NB4 (cell line): ENCODE data around the gene NDUFAF2.
"Not testable (repeated sequence)": the region's sequence is repeated elsewhere in the genome, so short reads cannot be mapped to it uniquely, and the experiment has no call there.

Source experiments
- DNase-seq: peaks from one replicate; pipeline ENCODE4 v3.0.0; 2010; ENCODE audit warnings: low read depth
- H3K4me3 ChIP-seq: one replicate; pipeline ENCODE4 v1.5.1; 2011; ENCODE audit warnings: mild to moderate bottlenecking, low read depth, low read length, moderate library complexity
- MYC ChIP-seq: IDR thresholded peaks from 2 replicates; pipeline ENCODE4 v1.6.1; 2011; ENCODE audit warnings: low read depth, low read length
- POLR2A ChIP-seq: IDR thresholded peaks from 2 replicates; pipeline ENCODE4 v1.6.1; 2011; ENCODE audit warnings: mild to moderate bottlenecking; ENCODE audit not compliant: insufficient read length; ENCODE audit errors: extremely low read depth
- TF ChIP-seq, protein P1 (sequence below): IDR thresholded peaks from one replicate; pipeline ENCODE4 v1.5.1; 2012; ENCODE audit warnings: low read depth, low read length
- TF ChIP-seq, protein P2 (sequence below): IDR thresholded peaks from 2 replicates; pipeline ENCODE4 v1.6.1; 2011; ENCODE audit warnings: low read depth, low read length

The NDUFAF2 gene

GRCh38 chr5:61180886-61181285, 235.9 kb downstream of the NDUFAF2 start:
- no peak for DNase-seq
- no peak overlapping the region for H3K4me3 ChIP-seq
- TF ChIP-seq, protein P1, sequence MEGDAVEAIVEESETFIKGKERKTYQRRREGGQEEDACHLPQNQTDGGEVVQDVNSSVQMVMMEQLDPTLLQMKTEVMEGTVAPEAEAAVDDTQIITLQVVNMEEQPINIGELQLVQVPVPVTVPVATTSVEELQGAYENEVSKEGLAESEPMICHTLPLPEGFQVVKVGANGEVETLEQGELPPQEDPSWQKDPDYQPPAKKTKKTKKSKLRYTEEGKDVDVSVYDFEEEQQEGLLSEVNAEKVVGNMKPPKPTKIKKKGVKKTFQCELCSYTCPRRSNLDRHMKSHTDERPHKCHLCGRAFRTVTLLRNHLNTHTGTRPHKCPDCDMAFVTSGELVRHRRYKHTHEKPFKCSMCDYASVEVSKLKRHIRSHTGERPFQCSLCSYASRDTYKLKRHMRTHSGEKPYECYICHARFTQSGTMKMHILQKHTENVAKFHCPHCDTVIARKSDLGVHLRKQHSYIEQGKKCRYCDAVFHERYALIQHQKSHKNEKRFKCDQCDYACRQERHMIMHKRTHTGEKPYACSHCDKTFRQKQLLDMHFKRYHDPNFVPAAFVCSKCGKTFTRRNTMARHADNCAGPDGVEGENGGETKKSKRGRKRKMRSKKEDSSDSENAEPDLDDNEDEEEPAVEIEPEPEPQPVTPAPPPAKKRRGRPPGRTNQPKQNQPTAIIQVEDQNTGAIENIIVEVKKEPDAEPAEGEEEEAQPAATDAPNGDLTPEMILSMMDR = no peak
- TF ChIP-seq MYC = no peak
- TF ChIP-seq, protein P2, sequence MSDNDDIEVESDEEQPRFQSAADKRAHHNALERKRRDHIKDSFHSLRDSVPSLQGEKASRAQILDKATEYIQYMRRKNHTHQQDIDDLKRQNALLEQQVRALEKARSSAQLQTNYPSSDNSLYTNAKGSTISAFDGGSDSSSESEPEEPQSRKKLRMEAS = no peak
- no peak for TF ChIP-seq POLR2A

- H3K4me3 ChIP-seq = no peak overlapping the region
- no peak for DNase-seq
- TF ChIP-seq, protein P1 = no peak
- TF ChIP-seq, protein P2 = no peak
Observed at GRCh38 chr5:61182449-61182848, 237.4 kb downstream of the NDUFAF2 start.

DNA sequence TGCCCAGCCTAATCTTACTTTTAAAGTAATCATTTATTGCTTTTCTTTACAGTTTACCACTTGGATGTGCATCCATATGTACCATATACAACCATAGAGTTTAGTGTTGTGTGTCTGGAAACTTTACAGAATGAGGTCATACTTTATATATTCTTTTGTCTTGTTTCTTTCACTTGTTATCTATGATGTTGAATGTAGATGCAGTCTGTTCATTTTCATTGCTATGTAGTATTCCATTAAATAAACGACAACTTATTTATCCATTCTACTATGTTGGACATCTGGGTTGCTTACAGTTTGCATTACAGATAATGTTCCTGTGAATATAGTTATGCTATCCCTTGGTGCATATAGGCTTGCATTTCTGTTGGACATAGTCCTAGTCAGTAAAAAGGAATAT, 238.5 kb downstream of the NDUFAF2 start:
- DNase-seq = no peak
- TF ChIP-seq, protein P1 = no peak
- TF ChIP-seq, protein P2 = no peak
- TF ChIP-seq MYC (no peak), POLR2A (no peak)
- H3K4me3 ChIP-seq = no peak overlapping the region

- DNase-seq = no peak
- TF ChIP-seq, protein P1 = no peak
- no peak for TF ChIP-seq MYC
- TF ChIP-seq, protein P2 = no peak
- TF ChIP-seq POLR2A = no peak
- H3K4me3 ChIP-seq = no peak overlapping the region
Observed at GRCh38 chr5:61184708-61185107, 239.7 kb downstream of the NDUFAF2 start.

DNA sequence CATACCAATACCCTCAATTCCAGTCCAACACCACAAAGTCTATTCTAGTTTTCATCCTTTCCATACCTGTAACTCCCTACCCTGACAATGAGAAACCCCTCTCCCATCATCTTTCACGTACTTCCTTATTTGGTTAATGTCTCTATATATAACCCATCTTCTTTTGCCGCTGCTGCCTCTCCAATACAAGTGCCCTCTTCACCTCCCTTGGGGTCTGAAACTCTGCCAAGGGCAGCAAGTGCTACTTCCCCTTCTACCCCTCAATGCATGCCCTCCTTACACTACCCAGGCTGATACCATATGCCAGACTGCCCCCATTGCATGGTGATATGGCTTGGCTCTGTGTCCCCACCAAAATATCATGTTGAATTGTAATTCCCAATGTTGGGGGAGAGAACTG, 241.6 kb downstream of the NDUFAF2 start:
- H3K4me3 ChIP-seq = no peak overlapping the region
- DNase-seq = no peak
- TF ChIP-seq MYC (no peak), POLR2A (no peak)
- TF ChIP-seq, protein P2 = no peak

- H3K4me3 ChIP-seq, DNase-seq: not testable (repeated sequence)
Observed at GRCh38 chr5:61187352-61187751, 242.3 kb downstream of the NDUFAF2 start.

DNA sequence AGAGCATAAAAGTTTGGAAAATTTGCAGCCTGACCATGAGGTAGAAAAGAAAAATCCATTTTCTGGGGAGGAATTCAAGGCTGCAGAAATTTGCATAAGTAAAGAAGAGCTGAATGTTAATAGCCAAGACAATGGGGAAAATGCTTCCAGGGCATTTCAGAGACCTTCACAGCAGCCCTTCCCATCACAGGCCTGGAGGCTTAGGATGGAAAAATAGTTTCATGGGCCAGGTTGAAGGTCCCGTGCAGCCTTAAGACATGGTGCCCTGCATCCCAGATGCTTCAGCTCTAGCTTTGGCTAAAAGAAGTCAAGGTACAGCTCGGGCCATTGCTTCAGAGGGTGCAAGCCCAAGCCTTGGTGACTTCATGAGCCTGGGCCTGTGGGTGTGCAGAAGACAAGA, 242.8 kb downstream of the NDUFAF2 start:
- not testable (repeated sequence) for DNase-seq, H3K4me3 ChIP-seq
